ENCODE results near the gene ZDHHC6.
"Not testable (repeated sequence)": the region's sequence is repeated elsewhere in the genome, so short reads cannot be mapped to it uniquely, and the experiment has no call there.

ZDHHC6 gene, protein sequence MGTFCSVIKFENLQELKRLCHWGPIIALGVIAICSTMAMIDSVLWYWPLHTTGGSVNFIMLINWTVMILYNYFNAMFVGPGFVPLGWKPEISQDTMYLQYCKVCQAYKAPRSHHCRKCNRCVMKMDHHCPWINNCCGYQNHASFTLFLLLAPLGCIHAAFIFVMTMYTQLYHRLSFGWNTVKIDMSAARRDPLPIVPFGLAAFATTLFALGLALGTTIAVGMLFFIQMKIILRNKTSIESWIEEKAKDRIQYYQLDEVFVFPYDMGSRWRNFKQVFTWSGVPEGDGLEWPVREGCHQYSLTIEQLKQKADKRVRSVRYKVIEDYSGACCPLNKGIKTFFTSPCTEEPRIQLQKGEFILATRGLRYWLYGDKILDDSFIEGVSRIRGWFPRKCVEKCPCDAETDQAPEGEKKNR

DNA sequence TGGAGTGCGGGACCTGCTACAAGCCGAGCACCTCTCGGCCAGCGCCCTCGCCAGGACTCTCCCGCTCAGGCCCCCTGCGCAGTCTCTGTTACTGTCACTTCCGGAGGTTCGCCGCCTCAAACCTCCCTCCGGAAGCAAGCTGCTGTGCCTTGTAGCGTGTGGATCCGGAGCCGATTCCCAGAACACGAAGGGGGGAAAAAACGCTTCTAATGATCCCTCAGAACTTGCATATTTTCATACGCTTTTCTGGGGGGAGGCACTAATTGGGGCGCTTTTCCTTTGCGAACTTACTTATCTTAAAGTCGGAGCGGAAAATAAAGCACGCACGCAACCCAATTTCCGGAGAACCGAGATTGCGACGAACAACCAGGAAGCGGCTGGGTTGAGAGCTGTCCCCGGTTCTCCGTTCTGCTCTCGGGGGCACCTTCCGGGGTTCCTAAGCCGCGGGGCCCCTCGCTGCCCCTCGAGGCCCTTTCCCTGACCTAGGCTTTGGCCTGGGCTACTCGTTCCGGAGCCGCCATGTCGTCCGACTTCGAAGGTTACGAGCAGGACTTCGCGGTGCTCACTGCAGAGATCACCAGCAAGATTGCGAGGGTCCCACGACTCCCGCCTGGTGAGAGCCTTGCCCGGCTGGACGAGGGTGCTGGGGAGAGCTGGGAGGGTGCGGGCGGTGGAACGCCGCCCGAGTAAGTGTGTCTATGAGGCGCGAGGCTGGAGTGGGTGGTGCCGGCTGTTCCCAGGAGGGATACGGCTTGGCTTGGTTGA lies at the start of gene ZDHHC6, which contains the start of gene VTI1A:
TSS of gene ZDHHC6 (minus strand) at position 60 of the 765 bp plus-strand sequence. CDS start 1,478 bp downstream, outside the sequence.
TSS of gene VTI1A (plus strand) at position 361 of the 765 bp plus-strand sequence. CDS start at position 520, 159 bp downstream.
- no peak for FAIRE-seq

DNA sequence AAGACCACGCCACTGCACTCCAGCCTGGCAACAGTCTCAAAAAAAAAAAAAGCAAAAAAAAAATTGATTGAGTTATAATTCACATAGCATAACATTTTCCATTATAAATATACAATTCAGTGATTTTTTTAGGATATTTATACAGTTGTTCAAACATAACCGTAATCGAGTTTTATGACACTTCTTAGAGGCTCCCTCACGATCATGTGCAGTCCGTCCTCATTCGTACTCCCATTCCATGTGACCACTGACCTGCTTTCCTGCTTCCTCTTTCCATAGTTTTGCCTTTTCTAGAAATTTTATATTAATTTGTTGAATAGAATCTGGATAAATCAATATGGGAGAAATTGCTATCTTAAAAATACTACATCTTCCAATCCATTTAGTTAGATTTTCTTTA lies 46.0 kb upstream of the ZDHHC6 start:
- no peak for FAIRE-seq

DNA sequence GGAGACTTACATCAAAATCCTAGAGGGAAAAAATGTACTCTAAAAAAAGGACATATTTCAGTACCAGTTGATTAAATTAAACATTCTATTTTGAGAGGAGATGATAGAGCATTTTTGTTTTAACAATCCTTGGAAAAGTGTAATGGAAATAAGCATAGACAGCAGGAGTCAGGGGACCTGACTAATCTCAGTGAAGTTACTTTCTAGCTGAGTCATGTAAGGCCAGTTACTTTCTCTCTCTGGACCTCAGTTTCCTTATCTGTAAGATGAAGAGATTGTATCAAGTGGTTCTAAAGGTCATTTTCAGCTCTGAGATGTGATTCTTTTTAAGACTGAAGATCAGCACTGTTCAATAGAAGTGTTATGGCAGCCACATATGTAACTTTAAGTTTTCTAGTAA lies 44.4 kb upstream of the ZDHHC6 start:
- FAIRE-seq = no peak

DNA sequence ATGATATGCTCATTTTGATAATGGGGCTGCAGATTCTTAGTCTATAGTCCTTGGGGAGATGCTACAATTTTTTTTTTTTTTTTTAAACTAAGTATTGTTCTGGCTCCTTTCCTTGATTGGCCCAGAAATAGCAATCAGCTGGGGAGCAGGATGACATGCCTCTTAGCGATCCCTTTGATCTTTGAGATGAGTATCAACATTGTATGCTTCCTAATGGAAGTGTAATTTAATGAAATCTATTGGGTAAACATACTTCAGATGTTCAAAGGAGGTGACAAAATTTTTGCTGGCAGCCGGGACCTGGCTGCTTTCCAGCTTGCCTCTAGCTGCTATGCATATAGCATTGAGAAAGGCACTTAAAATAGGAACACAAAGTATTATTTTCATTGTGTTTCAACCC lies 43.8 kb upstream of the ZDHHC6 start:
- FAIRE-seq = no peak

DNA sequence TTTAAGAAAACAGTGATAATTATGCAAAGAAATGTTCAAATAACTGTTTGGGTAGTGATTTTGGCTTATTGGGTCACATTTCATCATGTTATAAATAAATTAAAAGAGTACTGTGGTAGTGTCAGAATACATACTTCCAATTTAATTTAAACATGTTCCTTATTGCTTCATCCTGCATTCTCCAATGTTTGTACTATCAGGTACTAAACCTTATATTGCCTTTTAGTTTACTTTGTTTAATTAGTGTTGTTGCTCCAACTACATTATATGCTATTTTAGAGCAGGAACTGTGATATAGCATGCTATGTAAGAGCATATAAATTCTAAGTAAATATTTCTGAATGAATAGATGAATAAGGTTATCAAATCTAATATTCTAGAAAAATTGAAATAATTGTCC lies 41.2 kb upstream of the ZDHHC6 start:
- no peak for FAIRE-seq

DNA sequence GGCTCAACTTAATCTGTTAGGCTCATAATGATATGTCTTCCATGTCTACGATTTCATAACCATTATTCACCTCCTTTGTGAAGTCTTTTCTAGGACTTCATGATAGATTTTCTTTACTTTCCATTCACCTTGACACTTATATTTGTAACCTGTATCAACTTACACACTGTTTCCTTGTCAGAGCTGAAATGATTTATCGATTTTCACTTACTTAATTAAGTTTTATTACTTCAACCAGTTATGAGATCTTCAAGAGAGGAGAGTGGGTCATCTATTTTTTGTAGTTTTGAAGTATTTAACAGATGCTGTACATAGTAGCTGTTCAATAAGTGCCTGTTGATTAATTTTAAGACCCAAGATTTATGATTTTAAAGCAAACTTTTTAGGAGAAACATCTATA lies 37.7 kb upstream of the ZDHHC6 start:
- FAIRE-seq = no peak

DNA sequence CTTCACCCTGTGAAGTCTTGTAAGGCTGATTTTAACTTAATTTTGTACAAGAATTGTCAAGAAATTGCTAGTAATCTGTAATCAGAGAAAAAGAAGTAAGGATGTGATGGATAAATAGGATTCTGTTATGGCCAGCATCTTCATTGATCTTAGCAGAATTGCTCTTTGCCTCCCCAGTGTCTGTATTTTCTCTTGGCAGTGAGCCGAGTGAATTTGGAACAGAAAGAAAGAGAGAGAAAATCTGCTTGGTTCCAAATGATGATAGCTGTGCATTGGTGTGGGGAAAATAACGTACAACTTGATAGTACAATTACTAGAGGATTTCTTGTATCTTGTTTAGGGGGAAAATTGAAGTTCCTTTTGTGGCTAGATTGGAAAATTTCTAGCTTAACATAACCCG lies 34.9 kb upstream of the ZDHHC6 start:
- no peak for FAIRE-seq

DNA sequence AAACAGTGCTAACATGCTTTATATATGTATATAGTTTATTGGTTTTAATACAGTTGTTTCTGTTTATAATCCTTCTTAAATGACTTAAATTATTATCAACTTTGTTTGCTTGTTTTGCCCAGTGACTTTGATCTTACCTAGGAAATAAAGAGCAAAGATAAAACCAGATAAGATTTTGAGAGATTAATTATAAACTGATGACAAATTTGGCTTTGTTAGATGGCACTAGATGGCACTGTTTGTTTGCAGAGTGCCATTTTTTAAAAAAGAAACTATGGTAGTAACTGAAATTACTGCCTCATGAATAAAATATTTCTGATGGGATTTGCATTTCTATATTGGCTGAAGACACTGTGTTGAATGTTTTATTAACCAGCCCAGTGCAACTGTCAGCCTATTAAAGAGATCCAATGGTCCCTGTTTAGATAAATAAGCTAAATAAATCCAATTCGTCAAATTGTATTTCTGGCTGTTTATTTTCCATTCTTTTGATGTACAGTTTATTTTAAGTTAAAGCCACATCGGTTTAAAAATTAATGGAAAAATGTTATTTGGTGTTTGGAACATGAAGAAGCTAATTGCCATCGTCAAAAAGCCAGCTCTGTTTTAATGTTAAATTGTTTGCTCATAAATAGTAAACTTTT lies 29.0 kb upstream of the ZDHHC6 start:
- FAIRE-seq = peak; percentile 62

DNA sequence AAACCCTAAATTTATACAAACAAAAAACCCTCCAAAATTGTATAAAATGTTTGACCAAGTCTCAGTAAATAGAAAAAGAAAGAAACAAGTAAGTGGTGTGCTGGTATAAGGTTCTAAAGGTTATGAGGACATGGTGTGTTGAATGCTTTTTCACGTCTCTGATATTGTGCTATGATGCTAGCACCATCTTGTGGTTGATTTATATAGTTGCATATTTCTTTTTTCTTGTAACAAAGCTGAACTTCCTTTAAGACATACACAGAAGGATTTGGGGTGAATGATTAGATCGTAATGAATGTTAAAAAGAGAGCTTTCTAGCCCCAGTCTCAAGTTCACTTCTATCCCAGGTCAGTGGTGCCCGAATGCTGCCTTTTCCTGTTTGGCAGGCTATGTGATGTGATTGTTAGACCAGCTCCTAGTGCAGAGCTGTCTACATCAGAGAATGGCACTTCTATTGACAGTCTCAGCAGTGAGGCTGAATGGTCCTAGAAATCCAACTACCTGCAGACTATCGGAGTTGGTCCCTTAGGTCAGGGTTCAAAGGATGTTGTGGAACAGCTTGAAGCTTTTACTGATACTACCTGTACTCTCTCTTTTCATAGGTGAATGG lies 25.3 kb upstream of the ZDHHC6 start:
- peak; percentile 93 for FAIRE-seq

DNA sequence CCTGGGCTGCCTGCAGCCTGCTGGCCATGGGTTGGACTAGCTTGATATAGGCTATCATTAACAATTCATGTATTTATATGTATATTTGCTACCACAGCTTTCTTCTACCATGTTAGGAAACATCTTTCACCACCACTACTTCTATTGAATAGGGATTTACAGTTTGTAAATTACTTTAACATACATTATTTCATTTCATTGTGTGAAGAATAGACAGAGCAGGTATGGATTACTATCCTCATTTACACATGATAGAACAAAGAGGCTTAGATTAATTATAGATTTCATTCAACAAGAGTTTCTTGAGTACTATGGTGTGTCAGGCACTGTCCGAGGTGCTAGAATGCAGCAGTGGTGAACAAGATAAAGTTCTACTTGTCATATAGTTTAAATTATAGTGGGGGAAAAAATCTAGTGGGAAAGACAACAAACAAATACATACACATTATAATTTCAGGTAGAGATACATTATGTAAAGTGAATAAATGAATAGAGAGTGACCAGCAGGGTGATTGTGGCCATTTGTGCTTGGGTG lies 20.9 kb upstream of the ZDHHC6 start:
- FAIRE-seq = no peak

DNA sequence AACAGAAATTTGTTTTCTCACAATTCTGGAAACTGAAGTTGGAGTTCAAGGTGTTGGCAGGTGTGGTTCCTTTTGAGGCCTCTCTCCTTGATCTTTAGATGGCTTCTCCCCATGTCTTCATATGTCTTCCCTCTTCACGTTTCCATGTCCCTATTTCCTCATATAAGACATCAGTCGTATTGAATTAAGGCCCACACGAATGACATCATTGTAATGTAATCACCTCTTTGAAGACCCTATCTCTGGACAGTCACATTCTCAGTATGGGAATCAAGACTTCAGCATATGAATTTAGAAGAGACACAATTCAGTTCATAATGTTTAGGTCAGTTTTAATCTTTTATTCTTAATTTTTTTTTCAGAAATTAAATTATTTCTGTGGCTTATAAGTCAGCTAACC lies 20.1 kb upstream of the ZDHHC6 start:
- no peak for FAIRE-seq

DNA sequence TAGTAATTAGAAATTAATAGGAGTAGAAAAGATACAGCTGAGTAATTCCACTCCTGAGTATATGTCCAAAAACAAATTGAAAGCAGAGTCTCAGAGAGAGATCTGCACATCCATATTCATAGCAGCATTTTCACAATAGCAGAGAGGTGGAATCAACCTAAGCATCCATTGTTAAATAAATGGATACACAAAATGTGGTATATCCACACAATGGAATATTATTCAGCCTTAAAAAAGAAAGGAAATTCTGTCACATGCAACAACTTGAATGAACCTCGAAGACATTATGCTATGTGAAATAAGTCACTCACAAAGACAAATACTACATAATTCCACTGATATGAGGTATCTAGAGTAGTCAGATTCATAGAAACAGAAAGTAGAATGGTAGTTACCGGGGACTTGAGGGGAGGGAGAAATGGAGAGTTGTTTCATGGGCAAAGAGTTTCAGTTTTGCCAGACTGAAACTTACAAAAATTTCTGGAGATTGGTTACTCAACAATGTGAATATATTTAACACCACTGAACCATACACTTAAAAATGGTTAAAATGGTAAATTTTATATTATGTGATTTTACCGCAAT lies 18.7 kb upstream of the ZDHHC6 start:
- no peak for FAIRE-seq

DNA sequence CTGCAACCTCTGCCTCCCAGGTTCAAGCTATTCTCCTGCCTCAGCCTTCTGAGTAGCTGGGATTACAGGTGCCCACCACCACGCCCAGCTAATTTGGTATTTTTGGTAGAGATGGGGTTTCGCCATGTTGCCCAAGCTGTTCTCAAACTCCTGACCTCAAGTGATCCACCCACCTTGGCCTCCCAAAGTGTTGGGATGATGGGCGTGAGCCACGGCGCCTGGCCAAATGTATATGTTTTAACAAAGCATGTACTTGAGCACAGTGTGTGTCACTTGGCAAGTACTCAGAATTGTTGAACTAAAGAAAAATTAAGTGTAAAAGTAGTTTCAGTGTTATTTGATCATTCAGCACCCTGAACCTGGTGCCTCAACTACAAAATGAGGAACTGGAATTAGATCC lies 17.4 kb upstream of the ZDHHC6 start:
- not testable (repeated sequence) for FAIRE-seq

DNA sequence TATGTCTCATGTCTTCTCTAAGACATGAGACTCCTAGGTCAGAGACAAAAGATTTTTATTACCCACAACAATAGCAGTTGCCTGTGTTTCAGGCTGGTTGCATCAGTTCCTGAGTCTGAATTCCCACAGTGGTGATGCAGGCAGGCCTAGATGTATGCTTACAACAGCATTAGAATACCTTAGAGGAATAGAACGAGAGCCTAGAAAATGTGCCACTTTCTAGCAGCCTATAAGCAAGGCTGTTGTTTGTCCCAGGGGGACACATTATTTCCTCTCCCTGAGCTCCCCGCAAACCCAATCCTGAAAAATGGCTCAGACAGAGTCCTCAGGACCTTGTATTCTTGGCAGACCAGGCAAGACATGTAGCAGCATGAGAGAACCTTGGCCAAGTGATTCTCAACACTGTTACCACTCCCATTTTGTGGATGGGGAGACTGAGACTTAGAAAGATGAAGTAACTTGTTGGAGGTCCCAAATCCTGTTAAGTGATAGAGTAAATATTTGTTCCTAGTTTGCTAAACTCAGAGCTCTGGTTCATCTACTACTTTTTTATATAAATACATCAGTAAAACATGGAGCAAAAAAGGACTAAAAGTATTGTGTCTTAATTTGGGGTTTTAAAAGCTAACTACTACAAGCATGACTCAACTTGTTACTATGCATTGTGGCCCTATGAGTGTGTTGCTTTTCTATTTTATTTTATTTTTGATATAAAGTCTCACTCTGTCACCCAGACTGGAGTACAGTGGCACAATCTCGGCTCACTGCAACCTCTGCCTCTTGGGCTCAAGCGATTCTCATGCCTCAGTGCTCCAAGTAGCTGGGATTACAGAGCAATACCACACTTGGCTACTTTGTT lies 14.5 kb upstream of the ZDHHC6 start:
- no peak for FAIRE-seq

DNA sequence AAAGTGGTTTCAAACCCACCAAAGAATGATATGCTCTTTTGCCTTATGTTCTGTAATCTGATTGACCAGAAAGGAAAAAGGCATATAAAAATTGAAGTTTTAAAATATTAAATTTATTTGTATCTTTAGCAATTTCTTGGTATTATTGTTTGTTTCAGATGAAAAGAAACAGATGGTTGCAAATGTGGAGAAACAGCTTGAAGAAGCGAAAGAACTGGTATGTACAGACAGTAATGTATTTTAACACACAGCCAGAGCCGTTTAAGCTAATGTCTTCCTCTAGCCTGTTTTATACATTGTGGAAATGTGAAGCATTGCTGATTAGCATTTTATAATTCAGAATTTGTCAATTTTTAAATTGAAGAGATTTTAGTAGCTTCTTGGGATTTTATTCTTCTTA lies 13.7 kb upstream of the ZDHHC6 start:
- no peak for FAIRE-seq

DNA sequence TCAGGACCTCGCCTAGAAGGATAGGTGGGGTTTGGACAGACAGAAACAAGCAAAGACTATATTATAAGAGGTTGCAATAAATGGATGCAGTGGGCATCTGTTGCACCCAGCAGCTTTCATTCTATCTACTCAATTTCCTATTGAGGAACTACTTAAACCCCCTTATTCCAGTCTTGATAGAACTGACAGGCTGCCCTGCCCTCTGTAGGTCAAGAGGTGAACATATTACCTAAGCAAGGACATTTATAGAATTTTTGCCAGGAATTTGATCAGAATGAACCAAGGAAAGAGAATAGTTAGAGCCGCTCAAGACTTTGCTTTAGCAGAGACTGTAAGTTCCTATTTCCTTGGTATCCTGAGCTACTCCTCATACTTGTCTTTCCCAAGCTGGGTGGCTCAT lies 9.8 kb upstream of the ZDHHC6 start:
- FAIRE-seq = no peak

DNA sequence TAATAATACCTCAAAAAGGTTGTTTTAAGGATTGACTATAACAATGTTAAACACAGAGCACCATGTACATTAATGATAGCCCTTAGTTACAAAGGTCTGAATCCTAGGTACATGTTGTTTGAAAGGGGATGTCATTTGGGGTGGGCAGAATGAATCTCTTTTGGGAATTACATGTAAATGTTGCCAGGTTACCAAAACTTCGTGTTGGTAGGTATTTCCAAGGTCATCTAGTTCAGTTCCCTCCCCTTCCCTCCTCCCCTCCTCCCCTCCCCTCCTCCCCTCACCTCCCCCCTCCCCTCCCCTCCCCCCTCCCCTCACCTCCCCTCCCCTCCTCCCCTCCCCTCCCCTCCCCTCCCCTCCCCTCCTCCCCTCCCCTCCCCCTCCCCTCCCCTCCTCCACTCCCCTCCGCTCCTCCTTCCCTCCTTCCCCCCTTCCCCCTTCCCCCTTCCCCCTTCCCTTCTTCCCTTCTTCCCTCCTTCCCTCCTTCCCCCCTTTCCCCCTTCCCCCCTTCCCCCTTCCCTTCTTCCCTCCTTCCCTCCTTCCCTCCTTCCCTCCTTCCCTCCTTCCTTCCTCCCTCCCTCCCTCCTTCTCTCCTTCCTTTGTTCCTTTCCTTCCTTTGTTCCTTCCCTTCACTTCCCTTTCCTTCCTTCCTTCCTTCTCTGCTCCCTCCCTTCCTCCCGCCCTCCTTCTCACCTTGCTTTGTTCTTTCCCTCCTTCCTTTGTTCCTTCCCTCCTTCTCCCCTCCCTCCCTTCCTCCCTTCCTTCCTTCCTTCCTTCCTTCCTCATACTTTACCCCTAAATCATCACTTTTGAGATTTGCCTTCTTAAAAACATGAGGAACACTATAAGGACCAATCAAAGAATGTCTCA lies 8.4 kb upstream of the ZDHHC6 start:
- FAIRE-seq = no peak

DNA sequence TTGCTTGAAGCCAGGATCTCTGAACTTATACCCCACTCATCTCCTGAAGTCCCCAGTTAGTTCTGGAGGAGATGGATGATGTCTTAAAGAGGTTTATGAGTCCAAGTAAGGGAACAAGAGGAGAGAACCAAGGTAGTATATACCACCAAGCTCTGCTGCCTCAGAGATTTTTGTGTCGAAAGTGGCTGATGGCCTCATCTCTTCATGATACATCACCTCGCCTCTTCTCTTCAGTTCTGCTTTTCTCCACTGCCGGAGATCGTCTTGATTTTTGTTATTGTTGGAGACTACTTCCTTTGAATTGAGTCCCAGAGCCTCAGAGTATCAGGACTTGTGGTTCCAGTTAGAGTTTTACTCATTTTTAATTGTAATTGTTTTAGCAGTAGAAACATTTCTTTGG lies 2.2 kb upstream of the ZDHHC6 start:
- FAIRE-seq = no peak

DNA sequence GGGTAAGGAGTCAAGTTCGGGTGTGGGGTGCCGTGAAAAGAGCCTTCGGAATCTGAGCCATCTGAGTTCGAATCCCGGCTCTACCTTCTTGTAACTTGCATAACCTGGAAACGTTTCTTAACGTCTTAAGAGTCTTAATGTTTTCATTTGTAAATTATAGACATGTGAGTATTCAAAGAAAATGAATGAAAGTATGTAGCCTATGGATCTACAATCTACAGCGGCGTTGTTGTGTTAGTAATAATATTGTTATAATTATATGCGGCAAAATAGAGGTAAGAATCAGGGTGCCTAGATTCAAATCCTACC lies 860 bp upstream of the ZDHHC6 start:
- no peak for FAIRE-seq

DNA sequence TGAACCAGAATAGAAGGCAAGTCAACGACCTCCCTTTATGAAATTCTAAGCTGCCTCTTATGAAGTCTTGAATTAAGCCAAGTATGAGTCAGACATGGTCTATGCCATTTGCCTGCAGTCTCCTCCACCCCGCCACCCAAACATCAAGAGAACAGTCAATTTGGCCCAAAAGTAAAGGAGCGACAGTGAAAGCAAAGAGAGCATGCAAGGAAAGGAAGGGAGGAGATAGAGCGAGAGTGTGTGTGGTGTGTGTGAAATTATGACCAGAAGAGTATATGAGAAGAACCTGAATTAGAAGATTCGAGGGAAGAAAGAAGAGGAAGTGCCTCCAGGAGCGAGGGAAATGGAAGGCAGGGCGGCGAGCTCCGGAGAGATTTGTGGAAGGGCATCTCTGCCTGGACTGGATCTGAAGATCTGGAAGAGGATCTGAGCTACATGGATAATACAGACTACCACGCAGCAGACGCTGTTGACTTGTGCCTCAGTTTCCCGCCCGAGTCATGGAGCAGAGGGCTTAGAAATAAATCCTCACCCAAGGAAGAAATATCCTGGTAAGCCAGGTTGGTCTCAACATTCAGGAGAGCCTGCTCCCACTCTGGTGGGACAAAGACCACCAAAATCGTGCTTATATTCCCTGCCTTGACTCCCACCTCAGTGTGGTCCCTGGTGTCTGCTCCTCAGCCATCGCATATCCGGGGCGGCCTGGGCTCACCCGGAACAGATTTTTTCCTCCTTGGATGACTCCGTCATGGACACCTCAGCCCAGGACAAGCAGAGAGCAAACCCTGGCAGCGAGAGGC lies 459 bp downstream of the ZDHHC6 start:
- FAIRE-seq = no peak

Measured in TTC549 (cell line).